Memory B cell (primary cell): ENCODE results near the gene HECA.
"Not testable (repeated sequence)": the region's sequence is repeated elsewhere in the genome, so short reads cannot be mapped to it uniquely, and the experiment has no call there.

ENCODE experiments used
- ATAC-seq: fragments of 150-1000 bp; cut with Tn5 transposase; 2 replicates; pipeline ENCODE4 v1.10.0; 2021; ENCODE audit warnings: low read depth, mild to moderate bottlenecking, moderate library complexity
- DNase-seq, 2 donors: peaks; one replicate each; pipeline ENCODE4 v3.0.0; 2022; ENCODE audit warnings: low spot score in 2 of 2
- H3K27ac Mint-ChIP-seq: one replicate; pipeline ENCODE4 v1.8.0; 2022; ENCODE audit warnings: mild to moderate bottlenecking, moderate library complexity, mixed read lengths
- H3K27me3 Mint-ChIP-seq: one replicate; pipeline ENCODE4 v1.8.0; 2022; ENCODE audit warnings: mixed read lengths
- H3K36me3 Mint-ChIP-seq: one replicate; pipeline ENCODE4 v1.8.0; 2022; ENCODE audit warnings: mild to moderate bottlenecking, mixed read lengths
- H3K4me1 Mint-ChIP-seq: one replicate; pipeline ENCODE4 v1.8.0; 2022; ENCODE audit warnings: mixed read lengths
- H3K4me3 Mint-ChIP-seq: one replicate; pipeline ENCODE4 v1.8.0; 2022; ENCODE audit warnings: mild to moderate bottlenecking, moderate library complexity, mixed read lengths
- H3K9me3 Mint-ChIP-seq: one replicate; pipeline ENCODE4 v1.8.0; 2022; ENCODE audit warnings: mixed read lengths

HECA gene

DNA sequence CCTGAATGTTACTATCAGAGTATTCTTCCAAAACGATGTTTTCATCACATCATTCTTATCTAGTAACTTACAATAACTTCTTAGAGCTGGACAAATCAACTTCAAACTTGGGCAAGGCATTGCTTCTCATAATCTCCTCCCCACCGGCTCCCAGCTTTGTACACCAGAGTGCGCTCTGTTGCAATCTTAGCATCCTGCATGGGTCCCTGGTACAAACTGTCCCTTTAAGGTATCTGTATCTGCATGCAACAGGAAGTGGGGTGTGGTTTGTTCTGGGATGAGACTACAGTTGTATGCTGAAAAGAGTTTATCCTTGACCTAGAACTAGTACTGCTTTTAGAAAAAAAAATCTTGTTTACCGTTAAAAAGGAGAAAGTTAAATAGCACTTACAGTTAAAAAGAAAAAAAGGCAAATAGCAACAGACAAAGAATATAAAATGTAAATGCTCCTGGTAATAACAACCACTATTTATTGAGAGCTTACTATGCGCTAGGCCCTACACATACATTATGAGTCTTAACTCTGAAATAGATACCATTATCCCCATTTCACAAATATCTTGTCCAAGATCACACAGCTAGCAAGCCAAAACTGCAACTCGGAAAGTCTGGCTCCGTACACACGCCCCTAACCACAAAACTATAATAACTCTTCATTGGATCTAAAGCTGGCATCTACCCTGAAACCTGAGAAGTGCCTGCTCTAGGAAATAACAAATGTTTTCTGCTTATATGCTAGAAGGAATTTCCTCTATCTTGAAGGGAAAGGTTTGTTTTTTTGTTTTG is 9.8 kb upstream of the HECA start:
- H3K9me3 Mint-ChIP-seq: peaks cover 3% of the 10 kb centered on the region
- H3K27me3 Mint-ChIP-seq: no peaks in the 10 kb centered on the region
- H3K36me3 Mint-ChIP-seq: peaks cover 2% of the 10 kb centered on the region
- H3K4me1 Mint-ChIP-seq: peaks cover 29% of the 10 kb centered on the region
- peak; percentile 50 to 62 for DNase-seq
- H3K27ac Mint-ChIP-seq: peak overlapping the region; percentile 56
- ATAC-seq: peak; percentile 100
- peak overlapping the region; percentile 54 for H3K4me3 Mint-ChIP-seq

DNA sequence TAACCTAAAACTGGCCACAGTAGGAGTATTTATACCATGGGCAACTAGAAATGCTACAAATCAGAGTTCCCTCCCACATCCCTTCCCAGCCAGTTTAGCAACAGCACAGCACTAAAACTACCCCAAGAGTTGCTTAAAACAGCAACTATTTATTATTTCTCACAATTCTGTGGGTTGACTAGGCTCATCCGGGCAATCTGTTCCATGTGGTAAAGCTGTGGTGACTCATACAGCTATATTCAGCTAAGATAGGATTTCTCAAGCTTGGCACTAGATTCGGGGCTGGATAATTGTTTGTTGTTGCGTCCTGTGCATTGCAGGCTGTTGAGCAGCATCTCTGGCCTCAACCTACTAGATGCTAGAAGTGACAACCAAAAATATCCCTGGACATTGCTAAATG is 8.6 kb upstream of the HECA start:
- Mint-ChIP-seq H3K27me3 (no peaks in the 10 kb centered on the region), H3K4me1 (peaks cover 30% of the 10 kb centered on the region)
- ATAC-seq: no peak

DNA sequence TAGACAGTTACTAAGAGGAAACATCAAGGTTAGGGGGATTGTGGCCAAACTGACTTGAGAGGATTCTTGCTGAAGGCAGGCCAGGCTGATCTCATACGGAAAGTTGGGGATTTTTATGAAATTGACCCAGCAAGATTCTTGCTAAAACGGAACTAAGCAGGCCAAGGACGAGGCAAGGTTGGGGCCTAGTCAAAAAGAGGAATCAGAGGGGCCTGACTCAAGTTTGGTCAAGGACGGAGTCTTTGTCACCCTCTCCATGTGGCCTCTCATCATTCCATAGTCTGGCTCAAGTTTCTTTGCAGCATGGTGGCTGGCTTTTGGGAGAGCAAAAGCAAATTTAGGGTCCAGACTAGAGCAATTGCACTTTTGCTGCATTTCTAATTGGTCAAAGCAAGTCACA is 7.9 kb upstream of the HECA start:
- H3K4me3 Mint-ChIP-seq: no peak overlapping the region
- DNase-seq: no peak
- H3K27ac Mint-ChIP-seq: no peak overlapping the region
- H3K9me3 Mint-ChIP-seq: no peaks in the 10 kb centered on the region
- H3K36me3 Mint-ChIP-seq: peaks cover 2% of the 10 kb centered on the region
- no peak for ATAC-seq
- H3K4me1 Mint-ChIP-seq: peaks cover 37% of the 10 kb centered on the region
- no peaks in the 10 kb centered on the region for H3K27me3 Mint-ChIP-seq

More for the DNA sequence above, 8.6 kb upstream of the HECA start:
- no peak overlapping the region for H3K4me3 Mint-ChIP-seq
- DNase-seq: no peak
- H3K27ac Mint-ChIP-seq: no peak overlapping the region
- peaks cover 2% of the 10 kb centered on the region for H3K36me3 Mint-ChIP-seq
- no peaks in the 10 kb centered on the region for H3K9me3 Mint-ChIP-seq

DNA sequence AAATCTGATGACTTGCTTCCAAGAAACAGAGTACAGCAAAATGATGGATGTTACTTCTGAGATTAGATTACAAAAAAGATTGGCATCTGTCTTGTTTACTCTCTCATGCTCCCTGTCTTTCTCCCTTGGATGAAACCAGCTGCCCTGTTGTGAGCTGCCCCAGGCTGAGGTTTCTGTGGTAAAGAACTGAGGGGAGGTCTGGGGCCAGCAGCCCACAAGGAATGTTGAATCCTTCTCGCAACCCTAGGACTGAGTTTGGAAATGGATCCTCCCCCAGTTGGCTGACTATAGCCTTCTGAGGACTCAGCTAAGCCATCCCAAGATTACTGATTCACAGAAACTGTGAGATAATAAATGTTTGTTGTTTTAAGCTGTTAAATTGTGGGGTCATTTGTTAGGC is 5.6 kb upstream of the HECA start:
- no peak for DNase-seq
- no peaks in the 10 kb centered on the region for H3K9me3 Mint-ChIP-seq
- H3K27ac Mint-ChIP-seq: no peak overlapping the region
- H3K36me3 Mint-ChIP-seq: no peaks in the 10 kb centered on the region
- no peak for ATAC-seq
- H3K4me1 Mint-ChIP-seq: peaks cover 42% of the 10 kb centered on the region
- H3K4me3 Mint-ChIP-seq: no peak overlapping the region
- no peaks in the 10 kb centered on the region for H3K27me3 Mint-ChIP-seq

DNA sequence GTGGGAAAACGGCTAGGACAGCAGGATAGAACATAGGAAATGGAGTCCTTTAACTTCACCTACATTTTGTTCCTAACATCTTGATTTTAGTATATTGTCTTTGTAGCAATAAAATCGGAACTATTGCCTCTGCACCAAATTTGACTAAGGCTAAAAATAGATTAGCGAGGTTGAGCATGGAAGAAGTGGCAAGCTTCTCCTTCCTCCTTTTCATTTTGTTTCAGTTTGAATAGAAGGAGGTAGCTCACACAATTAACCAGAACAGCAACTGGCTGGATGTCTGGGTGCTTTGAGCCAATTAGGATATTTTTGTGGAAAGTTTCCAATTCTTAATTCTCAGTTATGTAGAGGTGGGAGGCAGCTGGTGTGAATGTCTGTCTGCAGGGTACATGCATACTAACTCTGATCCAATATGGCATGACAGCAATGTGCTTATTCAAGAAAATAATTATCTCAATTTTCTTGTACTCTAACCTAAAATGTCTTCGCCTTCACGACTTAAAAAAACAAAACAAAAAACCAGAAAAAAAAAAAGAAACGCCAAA is 3.1 kb upstream of the HECA start:
- peaks cover 34% of the 10 kb centered on the region for H3K4me1 Mint-ChIP-seq
- no peak for DNase-seq
- no peaks in the 10 kb centered on the region for H3K9me3 Mint-ChIP-seq
- H3K27me3 Mint-ChIP-seq: no peaks in the 10 kb centered on the region
- H3K27ac Mint-ChIP-seq: peak overlapping the region; percentile 100
- peak; percentile 8 for ATAC-seq
- peaks cover 3% of the 10 kb centered on the region for H3K36me3 Mint-ChIP-seq
- peak overlapping the region; percentile 66 for H3K4me3 Mint-ChIP-seq

DNA sequence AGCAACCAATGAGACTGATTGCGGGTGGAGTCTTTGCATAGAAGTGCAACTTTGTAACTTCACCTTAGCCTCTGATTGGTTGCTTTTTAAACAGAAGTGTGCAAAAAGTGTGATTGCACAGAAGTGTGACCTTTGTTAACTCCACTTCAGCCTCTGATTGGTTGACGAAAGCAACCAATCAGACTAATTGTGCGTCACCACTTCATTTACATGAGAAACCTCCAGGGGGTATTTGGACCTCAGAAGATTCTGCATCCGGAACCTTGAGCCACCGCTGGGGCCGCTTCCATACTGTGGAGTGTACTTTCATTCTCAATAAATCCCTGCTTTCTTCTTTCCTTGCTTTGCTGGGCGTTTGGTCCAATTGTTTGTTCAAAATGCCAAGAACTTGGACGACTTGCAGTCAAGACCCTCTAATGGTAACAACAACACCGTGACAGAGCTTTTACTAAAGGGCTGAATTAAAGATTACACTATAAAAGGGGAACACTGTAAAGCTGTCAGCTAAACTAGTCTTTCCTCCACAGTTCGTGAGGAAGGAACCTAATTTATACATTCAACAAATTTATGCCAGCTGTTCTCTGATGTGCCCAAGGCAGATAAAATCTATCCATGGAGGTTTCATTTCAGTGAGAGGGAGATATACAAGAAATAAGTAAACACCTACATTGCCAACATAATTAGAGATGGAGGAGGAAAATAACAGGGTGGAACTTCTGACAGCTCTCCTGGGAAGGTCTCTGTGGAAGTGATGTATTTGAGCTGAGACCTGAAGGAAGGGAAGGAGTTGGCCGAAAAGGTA is 1.4 kb upstream of the HECA start:
- ATAC-seq (peak; percentile 57), DNase-seq (peak; percentile 50 to 67)
- H3K27ac Mint-ChIP-seq: peak overlapping the region; percentile 100
- H3K4me3 Mint-ChIP-seq: peak overlapping the region; percentile 87
- H3K9me3 Mint-ChIP-seq: no peaks in the 10 kb centered on the region
- H3K27me3 Mint-ChIP-seq: no peaks in the 10 kb centered on the region
- H3K36me3 Mint-ChIP-seq: peaks cover 11% of the 10 kb centered on the region
- peaks cover 44% of the 10 kb centered on the region for H3K4me1 Mint-ChIP-seq

DNA sequence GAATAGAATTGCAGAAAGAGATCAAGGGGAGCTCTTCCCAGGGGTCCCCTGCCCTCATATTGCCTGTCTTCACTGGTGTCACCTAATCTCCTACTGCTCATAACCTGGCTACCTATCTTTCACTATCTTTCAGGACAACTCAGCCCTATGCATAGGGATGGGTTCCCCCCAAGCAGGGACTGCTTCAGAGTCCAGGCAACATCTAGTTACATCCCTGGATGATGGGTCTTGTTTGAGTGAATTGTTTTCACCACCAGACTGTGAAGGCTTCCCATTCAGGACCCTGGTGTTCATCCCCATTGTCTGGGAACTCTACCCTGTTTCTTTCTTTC is 850 bp upstream of the HECA start:
- Mint-ChIP-seq H3K4me1 (peaks cover 46% of the 10 kb centered on the region), H3K4me3 (peak overlapping the region; percentile 87), H3K27me3 (no peaks in the 10 kb centered on the region), H3K36me3 (peaks cover 13% of the 10 kb centered on the region), H3K27ac (peak overlapping the region; percentile 100), H3K9me3 (no peaks in the 10 kb centered on the region)
- DNase-seq: no peak
- ATAC-seq: no peak

DNA sequence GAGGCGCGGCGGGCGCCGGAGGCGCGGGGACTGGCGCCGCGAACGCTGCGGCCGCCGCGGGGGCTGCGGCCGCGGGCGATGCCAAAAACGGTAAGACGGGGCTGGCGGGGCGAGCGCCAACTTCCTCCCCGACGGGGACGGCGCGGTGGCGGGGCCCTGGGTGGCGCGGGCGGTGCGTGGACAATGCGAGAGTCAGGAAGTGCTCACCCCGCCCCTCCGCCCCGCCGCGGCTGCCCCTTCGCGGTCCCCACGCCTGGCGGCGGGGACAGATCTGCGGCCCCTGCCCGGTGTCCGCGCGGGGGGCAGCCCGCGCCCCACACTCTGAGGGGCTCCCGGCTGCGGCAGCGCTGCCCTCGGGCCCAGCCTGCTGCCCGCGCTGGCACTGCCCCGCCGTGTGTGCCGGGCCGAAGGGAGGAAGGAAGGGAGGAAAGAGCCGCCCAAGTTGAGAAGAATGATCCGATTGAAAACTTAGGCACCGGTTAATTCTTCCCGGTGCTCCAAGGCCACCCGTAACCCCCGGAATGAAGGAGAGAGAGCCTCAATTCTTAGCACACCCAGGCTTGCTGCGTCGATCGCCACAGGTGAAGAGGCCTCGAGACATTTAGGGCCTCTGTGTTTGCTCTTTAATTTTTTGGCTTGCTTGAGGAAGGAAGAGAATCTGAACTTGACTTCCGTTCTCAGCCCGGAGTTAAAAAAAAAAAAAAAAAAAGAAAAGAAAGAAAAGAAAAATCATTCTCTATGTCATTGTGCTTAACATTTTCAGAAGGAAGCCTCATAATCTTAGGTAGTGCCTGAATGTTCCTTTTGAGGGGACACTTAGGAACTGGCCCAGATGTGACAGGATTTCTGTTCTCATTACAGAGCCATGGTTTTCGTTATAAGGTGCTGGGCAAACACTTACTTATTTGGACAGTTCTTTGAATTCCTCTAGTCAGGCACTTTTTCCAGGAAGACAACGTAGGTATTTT is 982 bp downstream of the HECA start:
- DNase-seq (peak; percentile 48 to 55), ATAC-seq (peak; percentile 19)
- peak overlapping the region; percentile 100 for H3K27ac Mint-ChIP-seq
- no peaks in the 10 kb centered on the region for H3K9me3 Mint-ChIP-seq
- peaks cover 55% of the 10 kb centered on the region for H3K4me1 Mint-ChIP-seq
- H3K36me3 Mint-ChIP-seq: peaks cover 18% of the 10 kb centered on the region
- H3K4me3 Mint-ChIP-seq: peak overlapping the region; percentile 81
- H3K27me3 Mint-ChIP-seq: no peaks in the 10 kb centered on the region

DNA sequence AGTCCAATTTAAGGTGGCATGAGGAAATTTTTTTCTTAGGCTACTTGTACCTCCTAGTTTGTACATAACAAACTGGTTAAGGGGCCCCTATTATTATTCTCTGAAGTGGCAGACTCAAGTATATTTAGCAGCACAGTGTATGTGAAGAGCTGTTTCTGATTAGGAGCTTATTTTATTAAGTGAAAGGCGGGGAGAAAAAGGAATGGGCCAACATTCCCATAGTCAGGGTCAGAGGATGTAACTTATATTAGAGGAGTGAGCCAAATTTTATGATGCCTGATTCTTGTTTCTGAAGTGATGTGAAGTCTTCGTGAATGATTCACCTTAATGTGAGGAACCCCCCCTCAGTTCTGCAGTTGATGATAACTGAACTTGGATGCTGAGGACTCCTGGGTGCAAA is 2.8 kb downstream of the HECA start:
- H3K4me1 Mint-ChIP-seq: peaks cover 40% of the 10 kb centered on the region
- H3K4me3 Mint-ChIP-seq: peak overlapping the region; percentile 81
- no peak for DNase-seq
- H3K36me3 Mint-ChIP-seq: peaks cover 18% of the 10 kb centered on the region
- no peaks in the 10 kb centered on the region for H3K9me3 Mint-ChIP-seq
- no peak overlapping the region for H3K27ac Mint-ChIP-seq
- no peaks in the 10 kb centered on the region for H3K27me3 Mint-ChIP-seq
- ATAC-seq: no peak

DNA sequence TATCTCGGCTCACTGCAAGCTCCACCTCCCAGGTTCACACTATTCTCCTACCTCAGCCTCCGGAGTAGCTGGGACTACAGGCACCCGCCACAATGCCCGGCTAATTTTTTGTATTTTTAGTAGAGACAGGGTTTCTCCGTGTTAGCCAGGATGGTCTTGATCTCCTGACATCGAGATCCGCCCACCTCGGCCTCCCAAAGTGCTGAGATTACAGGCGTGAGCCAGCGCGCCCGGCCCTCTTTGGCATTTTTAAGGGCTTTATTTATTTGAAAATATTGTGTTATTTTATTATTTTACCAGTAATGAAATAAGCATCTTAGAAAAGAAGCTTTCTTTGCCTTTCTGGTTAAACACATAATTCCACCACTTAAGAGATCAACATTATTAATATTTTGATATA is 6.0 kb downstream of the HECA start:
- Mint-ChIP-seq H3K36me3 (peaks cover 18% of the 10 kb centered on the region), H3K4me1 (peaks cover 51% of the 10 kb centered on the region)

DNA sequence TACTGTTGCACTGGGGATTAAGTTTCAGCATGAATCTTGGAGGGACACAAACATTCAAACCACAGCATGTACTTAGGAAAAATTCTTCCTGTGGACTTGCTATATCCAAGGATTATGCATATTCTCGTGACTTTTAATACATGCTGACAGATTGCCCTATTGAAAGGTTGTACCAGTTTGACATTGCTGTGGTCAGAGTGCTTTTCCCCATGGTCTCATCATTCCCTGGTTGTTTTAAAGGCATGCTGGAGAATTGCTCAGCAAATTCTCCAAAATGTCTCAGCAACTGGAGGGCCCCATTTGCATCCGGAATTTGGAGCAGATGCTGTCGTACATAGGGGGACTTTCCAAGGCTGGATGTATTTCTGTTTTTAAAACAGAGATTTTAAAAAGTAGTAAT is 7.4 kb downstream of the HECA start:
- DNase-seq (no peak), ATAC-seq (no peak)
- no peaks in the 10 kb centered on the region for H3K27me3 Mint-ChIP-seq
- no peak overlapping the region for H3K4me3 Mint-ChIP-seq
- no peak overlapping the region for H3K27ac Mint-ChIP-seq
- H3K4me1 Mint-ChIP-seq: peaks cover 54% of the 10 kb centered on the region
- no peaks in the 10 kb centered on the region for H3K9me3 Mint-ChIP-seq
- peaks cover 14% of the 10 kb centered on the region for H3K36me3 Mint-ChIP-seq

More for the DNA sequence above, 6.0 kb downstream of the HECA start:
- ATAC-seq, DNase-seq, H3K4me3 Mint-ChIP-seq, H3K27ac Mint-ChIP-seq, H3K27me3 Mint-ChIP-seq, H3K9me3 Mint-ChIP-seq: not testable (repeated sequence)

DNA sequence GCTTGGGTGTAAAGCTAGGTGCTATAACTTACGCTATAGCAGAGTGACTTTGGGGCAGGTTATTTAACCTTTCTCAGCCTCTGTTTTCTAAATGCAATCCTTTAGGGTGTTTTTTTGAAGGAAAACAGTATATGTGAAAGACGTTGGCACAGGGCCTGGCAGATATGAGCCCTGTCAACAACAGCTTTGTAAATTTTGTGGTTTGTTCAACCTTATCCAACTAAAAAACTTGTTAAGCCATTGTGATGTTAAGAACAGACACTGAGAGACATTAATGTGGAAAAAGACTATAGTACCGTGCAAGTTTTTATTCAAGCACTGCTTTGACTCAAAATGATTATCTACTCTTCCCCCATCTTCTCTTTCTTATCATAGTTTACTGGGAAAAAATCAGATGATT is 8.2 kb downstream of the HECA start:
- Mint-ChIP-seq H3K9me3 (no peaks in the 10 kb centered on the region), H3K4me1 (peaks cover 55% of the 10 kb centered on the region), H3K27ac (no peak overlapping the region), H3K36me3 (peaks cover 9% of the 10 kb centered on the region), H3K4me3 (no peak overlapping the region), H3K27me3 (no peaks in the 10 kb centered on the region)
- DNase-seq (no peak), ATAC-seq (no peak)

DNA sequence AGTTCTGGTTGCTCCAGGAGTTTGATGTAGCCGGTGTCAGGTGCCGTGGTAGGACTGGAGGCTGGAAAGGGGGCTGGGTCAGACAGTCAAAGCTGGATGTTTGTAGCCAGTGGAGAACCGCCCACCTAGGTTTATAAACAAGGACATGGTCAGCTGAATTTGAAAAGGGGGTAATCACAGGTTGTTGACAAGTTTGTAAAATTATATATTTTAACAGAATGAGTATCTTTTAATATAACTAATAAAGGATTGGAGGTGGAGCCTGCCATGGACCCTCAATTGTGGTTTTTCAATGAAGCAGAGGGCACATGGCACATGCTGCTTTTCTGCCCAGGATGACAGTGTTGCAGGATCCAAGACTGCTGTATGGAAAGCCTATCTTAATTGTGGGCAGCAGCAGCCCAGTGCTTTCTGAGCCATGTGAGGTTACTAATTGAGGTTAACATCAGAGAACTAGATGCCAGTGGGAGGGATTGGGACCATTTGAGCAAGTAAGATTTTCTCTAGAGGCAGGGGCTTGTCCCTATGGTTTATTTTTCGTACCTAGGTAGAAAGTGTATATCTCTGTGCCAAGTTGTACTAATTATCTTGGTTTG is 9.7 kb downstream of the HECA start:
- peak overlapping the region; percentile 19 for H3K27ac Mint-ChIP-seq
- no peak for DNase-seq

More for the DNA sequence above, 9.7 kb downstream of the HECA start:
- H3K27me3 Mint-ChIP-seq: no peaks in the 10 kb centered on the region
- H3K4me1 Mint-ChIP-seq: peaks cover 56% of the 10 kb centered on the region
- H3K4me3 Mint-ChIP-seq: peak overlapping the region; percentile 42
- peak; percentile 28 for ATAC-seq
- no peaks in the 10 kb centered on the region for H3K9me3 Mint-ChIP-seq
- H3K36me3 Mint-ChIP-seq: peaks cover 5% of the 10 kb centered on the region
